Mammary epithelial cell (primary cell): Measurements from ENCODE around the gene CRELD2.

ENCODE experiments used
- CTCF ChIP-seq, 2 donors: IDR thresholded peaks in 1 of 2; conservative IDR thresholded peaks in 1 of 2; 2 replicates each; pipeline ENCODE4 v1.5.1; 2011 to 2012; ENCODE audit warnings: inconsistent platforms in 2 of 2, low read length in 2 of 2, mild to moderate bottlenecking in 2 of 2, control low read depth in 1 of 2, low read depth in 1 of 2; ENCODE audit not compliant: insufficient read depth in 1 of 2; ENCODE audit errors: extremely low read depth in 1 of 2
- EZH2 ChIP-seq: IDR thresholded peaks from 2 replicates; pipeline ENCODE4 v1.6.1; 2012; ENCODE audit warnings: low read length, inconsistent platforms, borderline replicate concordance

GRCh38 chr22:49951000-49951677 is 32.7 kb downstream of the CRELD2 start:
- TF ChIP-seq CTCF (conservative IDR thresholded peaks at IDR 0.05 in 1 of 2, IDR thresholded peaks at IDR 0.05 in 1 of 2; ENCODE audit: extremely low read depth in 1 of 2, insufficient read depth in 1 of 2, low read depth in 1 of 2, low read length in 2 of 2) (no peak), EZH2 (no peak)
